WI38 (cell line): ENCODE measurements around the gene TNFAIP2.

Experiments
- H3K4me3 ChIP-seq: 2 replicates; pipeline ENCODE4 v1.5.1; 2011; ENCODE audit warnings: low read depth, mild to moderate bottlenecking, control low read depth, low read length
- TF ChIP-seq, protein P1 (sequence below): IDR thresholded peaks from 2 replicates; pipeline ENCODE4 v1.5.1; 2012; ENCODE audit warnings: low read depth, mild to moderate bottlenecking, control low read depth, low read length

The TNFAIP2 gene

GRCh38 chr14:103138301-103139131, 15.3 kb downstream of the TNFAIP2 start:
- no peak overlapping the region for H3K4me3 ChIP-seq
- TF ChIP-seq, protein P1, sequence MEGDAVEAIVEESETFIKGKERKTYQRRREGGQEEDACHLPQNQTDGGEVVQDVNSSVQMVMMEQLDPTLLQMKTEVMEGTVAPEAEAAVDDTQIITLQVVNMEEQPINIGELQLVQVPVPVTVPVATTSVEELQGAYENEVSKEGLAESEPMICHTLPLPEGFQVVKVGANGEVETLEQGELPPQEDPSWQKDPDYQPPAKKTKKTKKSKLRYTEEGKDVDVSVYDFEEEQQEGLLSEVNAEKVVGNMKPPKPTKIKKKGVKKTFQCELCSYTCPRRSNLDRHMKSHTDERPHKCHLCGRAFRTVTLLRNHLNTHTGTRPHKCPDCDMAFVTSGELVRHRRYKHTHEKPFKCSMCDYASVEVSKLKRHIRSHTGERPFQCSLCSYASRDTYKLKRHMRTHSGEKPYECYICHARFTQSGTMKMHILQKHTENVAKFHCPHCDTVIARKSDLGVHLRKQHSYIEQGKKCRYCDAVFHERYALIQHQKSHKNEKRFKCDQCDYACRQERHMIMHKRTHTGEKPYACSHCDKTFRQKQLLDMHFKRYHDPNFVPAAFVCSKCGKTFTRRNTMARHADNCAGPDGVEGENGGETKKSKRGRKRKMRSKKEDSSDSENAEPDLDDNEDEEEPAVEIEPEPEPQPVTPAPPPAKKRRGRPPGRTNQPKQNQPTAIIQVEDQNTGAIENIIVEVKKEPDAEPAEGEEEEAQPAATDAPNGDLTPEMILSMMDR: no peak

DNA sequence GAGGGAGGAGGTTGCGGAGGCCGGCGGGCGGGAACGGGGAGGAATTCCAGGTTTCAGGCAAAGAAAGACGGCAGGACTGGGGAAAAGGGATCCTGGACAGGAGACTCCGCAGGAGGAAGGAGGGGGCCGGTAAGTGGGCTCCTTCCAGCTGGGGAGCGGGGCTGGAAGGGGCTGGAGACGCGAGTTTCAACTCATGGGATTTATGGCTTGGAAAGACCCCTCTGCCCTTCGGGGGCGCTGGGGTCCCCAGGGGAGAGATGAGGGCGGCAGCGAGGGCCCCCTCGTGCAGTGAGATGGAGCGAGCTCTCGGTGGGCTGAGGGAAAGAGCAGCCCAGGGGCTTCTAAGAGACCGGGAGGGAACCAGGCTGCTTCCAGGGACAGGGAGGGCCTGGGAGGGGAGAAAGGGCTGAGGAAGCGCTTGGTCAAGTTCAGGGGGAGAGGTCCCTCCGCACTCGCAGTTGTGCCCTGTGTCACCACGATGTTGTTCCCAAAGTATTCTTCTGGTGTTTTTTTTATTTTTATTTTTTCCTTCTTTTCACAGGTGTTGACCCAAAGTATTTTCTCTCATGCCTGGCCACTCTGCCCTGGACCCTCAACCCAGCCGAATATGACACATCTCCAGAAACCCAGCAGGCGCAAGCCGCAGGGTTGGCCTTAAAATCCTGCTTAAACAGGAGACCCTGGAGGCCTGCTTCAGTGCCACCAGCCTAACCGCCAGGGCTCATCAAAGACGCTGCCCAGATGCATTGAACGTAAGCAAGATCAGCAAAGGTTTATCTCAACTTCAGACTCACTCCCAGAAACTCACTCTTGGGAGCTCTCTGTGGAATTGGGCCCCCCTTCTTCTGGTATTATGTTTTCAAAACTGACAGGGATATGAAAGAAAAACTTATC, 16.1 kb downstream of the TNFAIP2 start:
- TF ChIP-seq, protein P1: no peak
- no peak overlapping the region for H3K4me3 ChIP-seq

DNA sequence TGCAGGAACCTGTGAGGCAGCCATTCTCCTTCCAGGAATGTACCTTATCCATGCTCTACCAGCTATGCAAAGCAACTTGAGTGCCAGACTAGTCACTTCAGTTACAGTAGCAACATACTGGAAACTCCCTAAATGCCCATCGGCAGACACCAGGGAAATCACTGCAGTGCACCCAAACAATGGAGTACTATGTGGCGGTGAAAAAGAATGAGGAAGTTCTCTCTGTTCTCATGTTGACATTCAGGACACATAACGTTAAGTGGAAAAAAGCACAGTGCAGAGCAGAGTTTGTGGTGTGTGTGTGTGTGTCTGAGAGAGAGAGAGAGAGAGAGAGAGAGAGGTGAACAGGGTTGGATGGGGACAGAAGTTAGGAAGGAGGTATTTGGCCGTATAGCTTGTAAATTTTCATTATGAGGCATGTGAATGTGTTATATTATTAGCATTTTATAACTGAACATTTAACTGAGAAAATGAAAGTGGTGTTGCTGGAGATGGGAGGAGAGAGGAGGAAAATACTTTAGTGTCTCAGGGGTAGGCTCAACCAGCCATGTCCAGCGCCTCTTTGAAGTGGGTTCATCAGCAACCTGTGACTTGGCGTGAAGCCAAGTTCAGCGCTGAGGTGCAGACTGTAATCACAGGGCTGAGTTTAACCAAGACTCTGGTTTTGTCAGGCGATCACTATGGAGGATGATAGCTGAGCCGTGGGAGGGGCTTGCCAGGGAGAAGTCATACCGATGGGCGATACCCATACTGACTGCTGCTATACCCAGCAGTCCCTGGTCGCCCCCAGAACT, 17.3 kb downstream of the TNFAIP2 start:
- TF ChIP-seq, protein P1: no peak
- no peak overlapping the region for H3K4me3 ChIP-seq

DNA sequence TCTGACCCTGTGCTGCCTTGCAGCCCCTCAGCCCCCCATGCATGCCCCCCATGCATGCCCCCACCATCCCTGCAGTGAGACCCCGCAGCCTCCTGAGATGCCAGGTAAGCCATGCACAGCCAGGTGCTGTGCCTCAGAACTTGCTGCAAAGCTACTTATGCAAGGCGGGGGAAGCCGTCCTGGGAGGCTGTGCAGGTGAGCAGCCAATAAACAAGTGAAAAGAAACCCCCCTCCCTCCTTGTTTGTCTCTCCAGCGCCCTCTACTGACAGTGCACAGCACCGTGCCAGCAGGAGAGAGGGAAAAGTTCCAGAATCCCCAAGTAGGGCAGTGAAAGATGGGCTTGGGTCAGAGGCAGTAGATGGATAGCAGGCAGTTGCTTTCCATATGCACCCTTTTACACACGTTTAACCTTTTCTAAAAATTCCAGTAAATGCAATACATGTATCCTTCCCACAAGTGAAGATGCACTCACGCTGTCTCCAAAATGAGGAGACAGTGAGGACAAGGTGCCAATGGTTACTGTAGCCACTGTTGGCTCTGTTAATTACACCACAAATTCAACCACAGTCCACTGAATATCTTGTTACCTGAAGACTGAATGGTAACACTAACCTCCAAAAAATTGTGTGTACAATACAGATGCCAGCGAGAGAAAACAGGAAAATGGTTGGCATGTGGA, 18.0 kb downstream of the TNFAIP2 start:
- H3K4me3 ChIP-seq: no peak overlapping the region
- TF ChIP-seq, protein P1: peak; percentile 79

GRCh38 chr14:103142026-103142425, 18.8 kb downstream of the TNFAIP2 start:
- TF ChIP-seq, protein P1: no peak
- H3K4me3 ChIP-seq: no peak overlapping the region

DNA sequence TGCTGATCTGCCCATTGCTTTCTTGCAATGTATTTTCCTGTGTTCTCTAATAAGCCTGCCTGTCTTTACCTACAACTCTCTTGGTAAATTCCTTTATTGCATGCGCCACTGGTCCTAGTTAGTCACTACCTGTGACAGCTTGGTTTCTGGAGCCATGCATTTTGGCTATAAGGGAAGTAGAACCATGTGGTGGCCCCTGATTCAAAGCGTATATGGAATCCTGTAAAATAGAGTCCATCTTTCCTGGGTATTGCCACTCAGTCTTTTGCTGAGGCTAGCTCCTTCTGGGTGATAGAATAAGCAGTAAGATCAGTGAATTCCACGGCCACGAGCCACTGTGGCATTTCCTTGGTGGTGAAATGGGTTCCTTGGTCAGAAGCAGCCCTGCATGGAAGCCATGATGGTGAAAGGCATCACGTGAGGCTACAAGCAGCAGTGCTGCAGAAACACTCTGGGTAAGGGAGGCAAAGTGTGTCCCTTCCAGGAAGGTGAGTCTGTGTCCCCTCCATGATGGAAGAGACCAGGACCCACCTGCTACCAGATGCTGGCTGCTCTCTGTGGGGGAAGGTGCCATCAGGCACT, 19.6 kb downstream of the TNFAIP2 start:
- TF ChIP-seq, protein P1: no peak
- H3K4me3 ChIP-seq: no peak overlapping the region
